ENCODE results near the gene RPS10.

Gene RPS10

DNA sequence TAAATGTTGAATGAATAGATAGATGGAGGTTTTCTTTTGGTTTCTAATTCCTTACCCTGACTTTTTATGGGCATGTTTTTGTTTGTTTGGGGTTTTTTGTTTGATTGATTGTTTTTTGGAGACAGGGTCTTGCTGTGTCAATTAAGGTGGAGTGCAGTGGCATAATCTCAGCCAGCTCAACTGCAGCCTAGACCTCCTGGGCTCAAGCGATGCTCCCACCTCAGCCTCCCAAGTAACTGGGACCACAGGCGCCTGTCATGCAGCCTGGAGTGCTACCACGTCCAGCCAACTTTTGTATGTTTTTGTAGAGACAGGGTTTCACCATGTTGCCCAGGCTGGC lies 31.9 kb downstream of the RPS10 start:
- no peak overlapping the region for H3K4me3 ChIP-seq (ENCODE audit: low read depth, low read length)
- TF ChIP-seq, protein P1, sequence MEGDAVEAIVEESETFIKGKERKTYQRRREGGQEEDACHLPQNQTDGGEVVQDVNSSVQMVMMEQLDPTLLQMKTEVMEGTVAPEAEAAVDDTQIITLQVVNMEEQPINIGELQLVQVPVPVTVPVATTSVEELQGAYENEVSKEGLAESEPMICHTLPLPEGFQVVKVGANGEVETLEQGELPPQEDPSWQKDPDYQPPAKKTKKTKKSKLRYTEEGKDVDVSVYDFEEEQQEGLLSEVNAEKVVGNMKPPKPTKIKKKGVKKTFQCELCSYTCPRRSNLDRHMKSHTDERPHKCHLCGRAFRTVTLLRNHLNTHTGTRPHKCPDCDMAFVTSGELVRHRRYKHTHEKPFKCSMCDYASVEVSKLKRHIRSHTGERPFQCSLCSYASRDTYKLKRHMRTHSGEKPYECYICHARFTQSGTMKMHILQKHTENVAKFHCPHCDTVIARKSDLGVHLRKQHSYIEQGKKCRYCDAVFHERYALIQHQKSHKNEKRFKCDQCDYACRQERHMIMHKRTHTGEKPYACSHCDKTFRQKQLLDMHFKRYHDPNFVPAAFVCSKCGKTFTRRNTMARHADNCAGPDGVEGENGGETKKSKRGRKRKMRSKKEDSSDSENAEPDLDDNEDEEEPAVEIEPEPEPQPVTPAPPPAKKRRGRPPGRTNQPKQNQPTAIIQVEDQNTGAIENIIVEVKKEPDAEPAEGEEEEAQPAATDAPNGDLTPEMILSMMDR (IDR thresholded peaks at IDR 0.05; ENCODE audit: insufficient read depth, low read depth, low read length, missing control alignments) = no peak

DNA sequence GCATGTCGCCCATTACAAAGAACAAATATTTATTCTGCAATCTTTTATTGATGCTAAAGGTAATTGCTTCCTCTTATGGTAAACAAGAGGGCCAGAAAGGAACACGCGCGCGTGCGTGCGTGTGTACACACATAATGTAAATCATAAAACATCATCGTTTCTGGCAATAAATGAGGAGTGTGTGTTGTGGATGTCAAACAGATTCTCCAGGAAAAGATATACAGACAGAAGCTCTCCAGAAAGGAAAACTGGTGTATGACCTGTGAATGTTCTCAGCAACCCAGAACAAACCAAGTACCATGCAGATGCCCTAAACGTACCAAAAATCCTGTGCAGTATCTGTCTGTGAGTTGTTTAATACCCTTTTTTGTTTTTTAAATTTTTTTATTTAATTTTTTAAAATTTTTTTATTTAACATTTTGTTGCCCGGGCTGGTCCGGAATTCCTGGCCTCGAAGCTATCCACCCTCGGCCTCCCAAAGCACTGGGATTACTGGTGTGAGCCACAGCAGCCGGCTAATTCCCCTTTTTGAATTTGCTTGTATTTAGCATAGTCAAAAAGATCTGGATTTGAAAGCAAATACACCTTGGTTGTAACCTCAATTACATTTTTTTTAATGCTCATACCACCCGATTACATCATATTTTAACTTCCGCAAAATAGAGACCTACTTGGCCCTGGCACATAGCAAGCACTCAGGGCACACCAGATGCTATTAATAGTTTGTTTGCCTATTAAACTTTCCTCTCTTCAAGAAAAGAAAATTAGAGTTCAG lies 32.5 kb downstream of the RPS10 start:
- no peak for DNase-seq (ENCODE audit: low read depth)
- peak overlapping the region; percentile 61 for H3K4me3 ChIP-seq (ENCODE audit: low read depth, low read length)
- TF ChIP-seq, protein P1 (IDR thresholded peaks at IDR 0.05; ENCODE audit: insufficient read depth, low read depth, low read length, missing control alignments) = no peak

More for the DNA sequence above, 31.9 kb downstream of the RPS10 start:
- no peak for DNase-seq (ENCODE audit: low read depth)

DNA sequence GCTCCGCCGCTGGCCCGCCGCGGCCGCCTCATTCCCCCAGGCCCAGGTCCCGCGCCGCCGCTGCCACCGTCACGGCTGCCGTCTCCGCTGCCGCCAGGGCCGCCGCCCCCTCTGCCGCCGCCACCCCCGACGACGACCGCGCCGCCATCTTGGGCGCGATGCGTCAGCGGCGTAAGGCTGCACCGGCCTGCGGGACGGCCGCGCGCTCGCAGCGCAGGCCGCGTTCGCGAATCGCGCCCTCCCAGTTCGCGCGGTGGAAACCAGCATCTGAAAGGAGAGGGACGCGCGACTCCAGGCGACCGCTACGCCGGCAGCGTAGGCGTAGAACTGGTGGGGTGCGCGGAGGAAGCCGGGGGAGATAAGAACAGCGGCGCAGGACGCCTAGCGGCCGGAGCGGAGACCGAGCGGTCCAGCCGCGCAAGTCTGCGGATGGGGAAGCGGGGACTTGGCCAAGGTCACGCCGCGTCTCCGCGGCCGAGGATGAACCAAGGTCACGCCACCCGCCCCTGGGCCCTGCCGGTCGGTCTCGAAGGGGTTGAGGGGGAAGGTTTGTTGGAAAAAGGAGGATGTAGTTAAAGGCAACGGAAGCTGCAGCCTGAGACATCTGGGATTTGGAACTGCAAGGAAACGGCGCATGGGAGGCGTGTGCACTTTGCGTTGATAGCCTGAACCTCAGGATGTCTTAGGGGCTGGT lies 33.2 kb downstream of the RPS10 start, which contains the start of gene NUDT3:
NUDT3 (minus strand) TSS at position 173 of the 694 bp plus-strand sequence. CDS start 307 bp downstream, outside the sequence.
- TF ChIP-seq, protein P1 (IDR thresholded peaks at IDR 0.05; ENCODE audit: insufficient read depth, low read depth, low read length, missing control alignments) = peak; percentile 85
- H3K4me3 ChIP-seq (ENCODE audit: low read depth, low read length) = peak within 1 kb of the TSS; percentile 91
- DNase-seq (ENCODE audit: low read depth) = peak; percentile 96

DNA sequence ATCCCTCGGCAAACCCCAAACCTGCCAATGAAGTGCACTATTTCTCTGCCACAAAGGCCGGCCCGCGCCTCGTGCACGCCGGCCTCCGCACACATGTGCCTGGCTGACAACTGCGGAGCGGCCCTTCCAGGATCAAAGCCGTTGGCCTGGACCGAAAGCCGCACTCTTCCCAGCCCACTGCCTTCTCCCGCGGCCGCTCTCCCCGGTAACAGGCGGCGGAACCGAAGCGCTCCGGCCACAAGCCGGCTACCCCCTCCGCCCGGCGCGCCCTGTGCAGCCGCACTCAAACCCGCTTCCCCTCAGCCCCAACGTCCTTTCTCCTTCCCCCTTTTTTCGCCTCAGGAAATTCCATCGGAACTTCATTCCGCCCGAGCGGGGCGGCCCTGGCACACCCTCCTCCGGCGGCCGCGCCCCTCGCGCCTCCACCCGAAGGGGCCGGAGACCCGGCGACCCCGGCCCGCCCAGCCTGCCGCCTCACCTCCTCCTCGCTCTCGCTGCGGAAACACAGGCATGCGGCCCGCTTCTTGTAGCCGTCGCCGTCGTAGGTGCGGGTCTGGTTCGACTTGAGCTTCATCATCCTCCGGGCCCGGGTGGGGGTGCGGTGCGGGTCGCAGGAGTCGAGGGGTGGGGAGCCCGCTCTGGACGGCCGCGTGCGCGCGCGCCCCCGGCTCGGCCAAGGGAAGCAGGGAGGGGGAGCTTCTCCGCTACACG lies 33.9 kb downstream of the RPS10 start:
- TF ChIP-seq, protein P1 (IDR thresholded peaks at IDR 0.05; ENCODE audit: insufficient read depth, low read depth, low read length, missing control alignments) = no peak
- peak; percentile 83 for DNase-seq (ENCODE audit: low read depth)
- peak overlapping the region; percentile 91 for H3K4me3 ChIP-seq (ENCODE audit: low read depth, low read length)

DNA sequence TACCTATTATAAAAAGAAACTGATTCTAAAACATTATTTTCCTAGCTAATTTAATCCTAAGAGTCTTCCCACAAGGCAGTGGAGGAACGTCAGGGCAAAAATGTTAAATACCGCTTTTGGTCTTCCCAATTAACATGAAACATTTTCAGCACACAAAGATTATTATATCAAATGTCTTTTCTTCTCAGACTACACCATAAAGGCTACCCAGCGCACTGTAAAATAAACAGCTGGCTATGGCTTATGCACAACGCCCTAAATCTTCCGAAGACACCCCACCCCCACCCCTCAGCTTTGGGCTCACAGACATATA lies 34.4 kb downstream of the RPS10 start:
- DNase-seq (ENCODE audit: low read depth) = no peak
- TF ChIP-seq, protein P1 (IDR thresholded peaks at IDR 0.05; ENCODE audit: insufficient read depth, low read depth, low read length, missing control alignments) = no peak
- peak overlapping the region; percentile 91 for H3K4me3 ChIP-seq (ENCODE audit: low read depth, low read length)

DNA sequence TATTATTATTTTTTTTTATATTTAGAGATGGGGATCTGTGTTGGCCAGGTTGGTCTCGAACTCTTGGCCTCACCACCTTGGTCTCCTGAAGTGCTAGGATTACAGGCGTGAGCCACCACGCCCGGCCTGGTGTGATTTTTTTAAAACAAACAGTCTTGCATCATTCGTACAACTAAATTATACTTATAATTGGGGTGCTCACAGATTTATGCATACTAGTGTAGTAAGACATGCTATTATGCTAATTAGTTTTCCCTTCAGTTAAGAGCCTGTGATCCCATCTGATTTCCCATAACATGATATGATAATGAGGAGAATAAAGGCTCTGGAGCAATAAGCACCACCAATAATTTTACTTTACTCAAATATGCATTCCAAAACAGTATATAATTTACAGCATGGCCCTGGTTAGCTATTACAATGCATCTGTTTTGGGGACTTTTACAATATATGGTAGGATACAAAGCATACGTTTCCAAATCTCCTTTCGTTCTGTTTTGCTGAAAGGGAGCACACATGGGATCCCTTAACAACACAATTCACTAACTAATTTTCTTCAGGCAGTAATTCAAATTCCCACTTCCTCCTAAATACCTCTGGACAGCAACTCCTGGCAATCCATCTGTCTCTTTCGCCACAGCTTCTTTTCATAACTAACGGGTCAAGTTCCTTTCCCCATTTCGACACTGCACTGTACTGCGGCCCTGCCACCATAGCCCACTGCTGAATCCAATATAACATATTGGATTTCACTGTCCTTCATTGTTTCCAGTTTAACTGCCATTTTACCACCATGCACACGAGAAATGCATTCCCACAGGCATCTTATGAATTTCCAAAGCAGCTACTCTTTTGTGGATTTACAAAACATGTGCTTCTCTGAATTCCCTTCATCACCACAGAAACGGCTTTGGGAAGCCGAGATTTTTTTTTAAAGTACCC lies 35.1 kb downstream of the RPS10 start:
- DNase-seq (ENCODE audit: low read depth) = peak; percentile 15

More for the DNA sequence above, 35.1 kb downstream of the RPS10 start:
- peak overlapping the region; percentile 91 for H3K4me3 ChIP-seq (ENCODE audit: low read depth, low read length)
- TF ChIP-seq, protein P1 (IDR thresholded peaks at IDR 0.05; ENCODE audit: insufficient read depth, low read depth, low read length, missing control alignments) = no peak

Measured in GM12865 (cell line).